Measurements from ENCODE around the gene GLIPR1. TPM values are rescaled to one million over a fixed set of nuclear protein-coding genes. Genes with fewer than 3 reads are reported as not detected.

GLIPR1 gene
- total and polyA plus RNA-seq, 2 donors (not counting 3 experiments of a cell fraction or from before 2014, with no cell fraction given), result 98.8 to 108 TPM

- no peak overlapping the region for H3K27ac ChIP-seq (ENCODE audit: insufficient read depth, low read depth, low read length)
- H3K9me1 ChIP-seq (replicated peaks; ENCODE audit: control insufficient read depth, extremely low read depth, insufficient read depth, low read length), result no peaks in the 10 kb centered on the region
- H4K20me1 ChIP-seq (replicated peaks; ENCODE audit: control insufficient read depth, extremely low read depth, insufficient read depth, low read length), result no peaks in the 10 kb centered on the region
- no peak for TF ChIP-seq EZH2 (IDR thresholded peaks at IDR 0.05; ENCODE audit: borderline replicate concordance, low read depth, low read length, severe bottlenecking)
- TF ChIP-seq GATA2 (IDR thresholded peaks at IDR 0.05; ENCODE audit: insufficient read depth, insufficient read length, low read depth, low read length), result no peak
- TF ChIP-seq, protein P1, sequence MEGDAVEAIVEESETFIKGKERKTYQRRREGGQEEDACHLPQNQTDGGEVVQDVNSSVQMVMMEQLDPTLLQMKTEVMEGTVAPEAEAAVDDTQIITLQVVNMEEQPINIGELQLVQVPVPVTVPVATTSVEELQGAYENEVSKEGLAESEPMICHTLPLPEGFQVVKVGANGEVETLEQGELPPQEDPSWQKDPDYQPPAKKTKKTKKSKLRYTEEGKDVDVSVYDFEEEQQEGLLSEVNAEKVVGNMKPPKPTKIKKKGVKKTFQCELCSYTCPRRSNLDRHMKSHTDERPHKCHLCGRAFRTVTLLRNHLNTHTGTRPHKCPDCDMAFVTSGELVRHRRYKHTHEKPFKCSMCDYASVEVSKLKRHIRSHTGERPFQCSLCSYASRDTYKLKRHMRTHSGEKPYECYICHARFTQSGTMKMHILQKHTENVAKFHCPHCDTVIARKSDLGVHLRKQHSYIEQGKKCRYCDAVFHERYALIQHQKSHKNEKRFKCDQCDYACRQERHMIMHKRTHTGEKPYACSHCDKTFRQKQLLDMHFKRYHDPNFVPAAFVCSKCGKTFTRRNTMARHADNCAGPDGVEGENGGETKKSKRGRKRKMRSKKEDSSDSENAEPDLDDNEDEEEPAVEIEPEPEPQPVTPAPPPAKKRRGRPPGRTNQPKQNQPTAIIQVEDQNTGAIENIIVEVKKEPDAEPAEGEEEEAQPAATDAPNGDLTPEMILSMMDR (IDR thresholded peaks at IDR 0.05; ENCODE audit: extremely low read depth in 1 of 2, insufficient read depth in 1 of 2, low read depth in 1 of 2, low read length in 2 of 2), result no peak
- no peak for TF ChIP-seq JUN (IDR thresholded peaks at IDR 0.05; ENCODE audit: borderline replicate concordance, insufficient read depth, insufficient read length, low read depth)
- TF ChIP-seq POLR2AphosphoS5 (IDR thresholded peaks at IDR 0.05; ENCODE audit: insufficient read depth, low read depth, low read length), result no peak
- TF ChIP-seq FOS (IDR thresholded peaks at IDR 0.05; ENCODE audit: borderline replicate concordance, insufficient read depth, low read length), result no peak
- H3K4me3 ChIP-seq (replicated peaks in 1 of 3; ENCODE audit: insufficient read depth in 1 of 3, low read depth in 1 of 3, low read length in 3 of 3), result no peak overlapping the region
- ChIA-PET POLR2A (no interaction called here), CTCF (no interaction called here)
- H3K79me2 ChIP-seq (ENCODE audit: control insufficient read depth, insufficient read depth, low read length), result no peaks in the 10 kb centered on the region
- no peaks in the 10 kb centered on the region for H3K27me3 ChIP-seq (ENCODE audit: control insufficient read depth in 2 of 2, insufficient read depth in 2 of 2, low read length in 2 of 2)
- DNase-seq (ENCODE audit: low read depth, low spot score) (no peak), FAIRE-seq (no peak)
- H3K4me2 ChIP-seq (ENCODE audit: insufficient read depth, low read length), result no peak overlapping the region
- no peaks in the 10 kb centered on the region for H3K9me3 ChIP-seq (replicated peaks; ENCODE audit: control insufficient read depth, insufficient read depth, low read length)
- H3K9ac ChIP-seq (replicated peaks; ENCODE audit: extremely low read depth, insufficient read depth, low read length), result no peak overlapping the region
- intact Hi-C loops (cut with micrococcal nuclease) (no loop called here), dilution Hi-C loops (cut with MboI; ENCODE audit: extremely low pct_ligation_motif_present, low sequenced_read_pairs) (no loop called here)
- H3K4me1 ChIP-seq (ENCODE audit: control insufficient read depth, extremely low read depth, insufficient read depth, low read length), result peaks cover 9% of the 10 kb centered on the region
- no peaks in the 10 kb centered on the region for H3K36me3 ChIP-seq (ENCODE audit: control insufficient read depth in 2 of 2, extremely low read depth in 1 of 2, insufficient read depth in 2 of 2, low read length in 2 of 2)
- H2AFZ ChIP-seq (ENCODE audit: low read depth, low read length), result no peak overlapping the region
- no TSS peak for BruUV-seq (replicated peaks)
These were observed 59.3 kb downstream of the GLIPR1 start for GRCh38 chr12:75539889-75540288.
